HCT116 (cell line): ENCODE measurements around the gene ZFR. TPM values are rescaled to one million over a fixed set of nuclear protein-coding genes. Genes with fewer than 3 reads are reported as not detected.

Source experiments
- ATAC-seq: fragments of 200-7000 bp; cut with Tn5 transposase; 2 replicates; pipeline ENCODE4 v1.9.1; 2020; ENCODE audit warnings: mild to moderate bottlenecking, moderate library complexity
- BruUV-seq: library from RNA; stranded (reverse); fragments of 400-500 nt; replicated peaks from 2 replicates; lab custom pipeline; 2021; lab: Mats Ljungman, UMichigan
- CTCF ChIA-PET: fragments of 300-600 bp; sonication (Branson Sonifier 250); formaldehyde crosslinking; loops from one replicate; lab custom pipeline; 2021; ENCODE audit warnings: antibody characterized with exemption; lab: Charles Lee
- POLR2A ChIA-PET: fragments of 300-600, 350-600 bp; sonication (Branson Sonifier 250); formaldehyde crosslinking; loops from one replicate; lab custom pipeline; 2021; ENCODE audit warnings: antibody characterized with exemption; lab: Charles Lee
- RAD21 ChIA-PET, 2 experiments: fragments of 300-600 bp; sonication (Branson Sonifier 250); formaldehyde crosslinking; loops; one replicate each; lab custom pipeline; 2023; ENCODE audit warnings: low total read pairs in 2 of 2; ENCODE audit not compliant: uncharacterized antibody in 2 of 2, unreplicated experiment in 2 of 2, low non-redundant PET in 1 of 2; lab: Charles Lee
- DNase-seq: peaks from one replicate; pipeline ENCODE4 v3.0.0-alpha.2; 2010; ENCODE audit warnings: low read depth, low spot score
- H2AFZ ChIP-seq: fragments of 200-600 bp; shearing (Covaris generic), sonication (generic); 2 replicates; pipeline ENCODE4 v1.6.1; 2017; ENCODE audit warnings: low read depth, mixed run types, mixed read lengths, antibody characterized with exemption, low read length; ENCODE audit not compliant: poor library complexity, severe bottlenecking
- H3K27ac ChIP-seq: 2 replicates; pipeline ENCODE4 v1.5.1; 2012; ENCODE audit warnings: low read depth, low read length
- H3K27me3 ChIP-seq: fragments of 200-600 bp; sonication (generic); 2 replicates; pipeline ENCODE4 v1.6.1; 2016; ENCODE audit warnings: mixed run types, low read length, mixed read lengths; ENCODE audit not compliant: insufficient read depth
- H3K36me3 ChIP-seq, 2 experiments: fragments of 200-500 bp in 1 of 2; fragments of 200-600 bp in 1 of 2; sonication (Bioruptor generic) in 1 of 2; sonication (generic) in 1 of 2; 2 replicates each; pipeline versions ENCODE4 v1.5.1 to v1.6.1; 2014 to 2016; ENCODE audit warnings: low read length in 2 of 2, inconsistent platforms in 1 of 2, mixed read lengths in 1 of 2, mixed run types in 1 of 2; ENCODE audit not compliant: insufficient read depth in 2 of 2, control insufficient read depth in 1 of 2
- H3K4me1 ChIP-seq, 2 experiments: fragments of 200-600 bp in 1 of 2; sonication (generic) in 1 of 2; 2 replicates each; pipeline versions ENCODE4 v1.5.1 to v1.6.1; 2012 to 2017; ENCODE audit warnings: low read length in 2 of 2, inconsistent platforms in 1 of 2, mild to moderate bottlenecking in 1 of 2, mixed read lengths in 1 of 2, mixed run types in 1 of 2, moderate library complexity in 1 of 2; ENCODE audit not compliant: insufficient read depth in 2 of 2, control insufficient read depth in 1 of 2
- H3K4me2 ChIP-seq: fragments of 200-600 bp; sonication (generic); 2 replicates; pipeline ENCODE4 v1.6.1; 2017; ENCODE audit warnings: mixed run types, low read length, mixed read lengths
- H3K4me3 ChIP-seq, 2 experiments: fragments of 200-600 bp in 1 of 2; sonication (generic) in 1 of 2; replicated peaks in 1 of 2; 2 replicates each; pipeline ENCODE4 v1.5.1; 2011 to 2016; ENCODE audit warnings: low read length in 2 of 2, control low read depth in 1 of 2, low read depth in 1 of 2, mild to moderate bottlenecking in 1 of 2, mixed read lengths in 1 of 2, mixed run types in 1 of 2
- H3K79me2 ChIP-seq: fragments of 200-600 bp; sonication (generic); 2 replicates; pipeline ENCODE4 v1.6.1; 2017; ENCODE audit warnings: mild to moderate bottlenecking, mixed run types, low read length, moderate library complexity, mixed read lengths; ENCODE audit not compliant: insufficient read depth
- H3K9ac ChIP-seq: fragments of 200-600 bp; sonication (generic); 2 replicates; pipeline ENCODE4 v1.6.1; 2016; ENCODE audit warnings: low read length, mixed read lengths
- H3K9me2 ChIP-seq: fragments of 200-600 bp; sonication (generic), shearing (Covaris generic); 2 replicates; pipeline ENCODE4 v1.6.1; 2017; ENCODE audit warnings: mixed run types, mild to moderate bottlenecking, moderate library complexity; ENCODE audit not compliant: insufficient read depth
- H3K9me3 ChIP-seq, 2 experiments: fragments of 200-500 bp in 1 of 2; fragments of 200-600 bp in 1 of 2; sonication (Bioruptor generic) in 1 of 2; sonication (generic) in 1 of 2; 2 replicates each; pipeline ENCODE4 v1.6.1; 2014 to 2017; ENCODE audit warnings: low read length in 2 of 2, mixed read lengths in 2 of 2, inconsistent platforms in 1 of 2, low read depth in 1 of 2, mild to moderate bottlenecking in 1 of 2, mixed run types in 1 of 2, moderate library complexity in 1 of 2; ENCODE audit not compliant: control insufficient read depth in 1 of 2, insufficient read depth in 1 of 2
- H4K20me1 ChIP-seq: fragments of 200-600 bp; sonication (generic), shearing (Covaris generic); 2 replicates; pipeline ENCODE4 v1.6.1; 2017; ENCODE audit warnings: mixed run types, mild to moderate bottlenecking, moderate library complexity; ENCODE audit not compliant: insufficient read depth
- ATF3 ChIP-seq: IDR thresholded peaks from 2 replicates; pipeline ENCODE4 v1.6.1; 2012
- EGR1 ChIP-seq: IDR thresholded peaks from 2 replicates; pipeline ENCODE4 v1.6.1; 2012; ENCODE audit warnings: low read depth
- ELF1 ChIP-seq: IDR thresholded peaks from 2 replicates; pipeline ENCODE4 v1.6.1; 2012; ENCODE audit warnings: low read depth, borderline replicate concordance
- EZH2 ChIP-seq: fragments of 200-600 bp; sonication (generic); IDR thresholded peaks from 2 replicates; pipeline ENCODE4 v1.6.1; 2017; ENCODE audit warnings: antibody characterized with exemption, mixed run types
- EZH2phosphoT487 ChIP-seq: fragments of 200-600 bp; IDR thresholded peaks from 2 replicates; pipeline ENCODE4 v1.6.1; 2018; ENCODE audit warnings: antibody characterized with exemption, borderline replicate concordance
- JUND ChIP-seq: IDR thresholded peaks from 2 replicates; pipeline ENCODE4 v1.6.1; 2012
- POLR2A ChIP-seq: IDR thresholded peaks from 2 replicates; pipeline ENCODE4 v1.7.0; 2011; ENCODE audit warnings: borderline replicate concordance; ENCODE audit not compliant: insufficient read depth, insufficient read length; ENCODE audit errors: extremely low read depth
- POLR2AphosphoS5 ChIP-seq: IDR thresholded peaks from 2 replicates; pipeline ENCODE4 v1.6.1; 2011; ENCODE audit warnings: mild to moderate bottlenecking, low read depth, low read length, moderate library complexity
- RAD21 ChIP-seq: IDR thresholded peaks from 2 replicates; pipeline ENCODE4 v1.6.1; 2012; ENCODE audit warnings: low read depth, mild to moderate bottlenecking
- SIN3A ChIP-seq: IDR thresholded peaks from 2 replicates; pipeline ENCODE4 v1.6.1; 2012; ENCODE audit warnings: low read depth
- SP1 ChIP-seq: IDR thresholded peaks from 2 replicates; pipeline ENCODE4 v1.6.1; 2012; ENCODE audit warnings: low read depth
- SRF ChIP-seq: IDR thresholded peaks from 2 replicates; pipeline ENCODE4 v1.6.1; 2012; ENCODE audit warnings: low read depth
- TCF7L2 ChIP-seq: IDR thresholded peaks from 2 replicates; pipeline ENCODE4 v1.7.0; 2011; ENCODE audit warnings: borderline replicate concordance, inconsistent platforms; ENCODE audit not compliant: insufficient read depth, insufficient read length; ENCODE audit errors: extremely low read depth
- YY1 ChIP-seq: IDR thresholded peaks from 2 replicates; pipeline ENCODE4 v1.6.1; 2011; ENCODE audit warnings: low read length, low read depth, moderate library complexity, mild to moderate bottlenecking; ENCODE audit not compliant: insufficient replicate concordance; ENCODE audit errors: extremely low read depth
- ZFX ChIP-seq: fragments of 450-650 bp; IDR thresholded peaks from 2 replicates; pipeline ENCODE4 v1.6.1; 2017
- ZNF274 ChIP-seq: fragments of 200-500 bp; sonication (Bioruptor generic); IDR thresholded peaks from 2 replicates; pipeline ENCODE4 v1.6.1; 2014; ENCODE audit warnings: mild to moderate bottlenecking, low read depth, low read length, inconsistent platforms
- intact Hi-C: fragments of 100-400 bp; cut with micrococcal nuclease; formaldehyde crosslinking; loops from 2 replicates; pipeline ENCODE4 v1.10.0; 2022
- total RNA-seq: library from RNA; stranded (reverse); gene quantifications from one replicate; pipeline ENCODE4 v1.2.1, GENCODE V29; 2021; ENCODE audit not compliant: unreplicated experiment
- TF ChIP-seq, protein P1 (sequence below): IDR thresholded peaks from 2 replicates; pipeline ENCODE4 v1.6.1; 2011; ENCODE audit warnings: mild to moderate bottlenecking, low read length, moderate library complexity; ENCODE audit not compliant: insufficient replicate concordance; ENCODE audit errors: extremely low read depth
- TF ChIP-seq, protein P2 (sequence below): IDR thresholded peaks from 2 replicates; pipeline ENCODE4 v1.6.1; 2012

Gene ZFR
- total RNA-seq, 1 experiment from 2014 or later: 65.7 TPM

DNA sequence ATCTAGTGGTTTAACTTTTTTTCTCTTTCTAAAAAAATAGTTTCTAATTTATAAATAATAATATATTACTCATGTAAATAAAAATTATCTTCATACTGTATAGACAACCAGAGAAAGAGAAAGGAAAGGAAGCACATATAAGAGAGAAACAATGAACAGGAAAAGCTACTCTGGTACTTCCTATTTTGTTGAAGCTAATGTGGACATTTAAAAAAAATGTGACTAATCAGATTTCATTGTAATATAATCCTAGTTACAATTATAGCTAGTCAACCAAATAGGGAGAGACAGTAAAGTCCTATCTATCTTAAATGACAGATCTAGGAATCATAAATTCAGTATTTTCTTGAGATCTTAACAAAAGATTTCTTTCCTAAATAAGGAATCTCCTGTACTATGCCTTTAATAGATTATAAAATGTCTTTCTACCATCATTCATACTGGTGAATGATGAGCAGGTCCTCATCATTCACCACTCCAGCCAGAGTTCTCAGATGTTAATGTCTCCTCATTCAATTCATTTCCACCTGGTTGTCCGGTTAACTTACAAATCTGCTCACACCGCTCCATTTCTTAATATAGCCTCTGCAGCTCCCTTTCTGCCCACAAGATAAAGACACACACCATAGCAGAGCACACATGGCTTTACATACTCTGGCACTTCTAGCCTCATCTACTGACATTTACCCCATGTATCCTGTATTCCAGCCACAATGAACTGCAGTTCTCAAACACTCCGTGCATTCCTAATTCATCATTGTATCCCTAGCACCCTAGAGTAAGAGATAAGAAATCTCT lies 30.9 kb downstream of the ZFR start:
- ChIA-PET CTCF (no interaction called here), RAD21 (no interaction called here), POLR2A (no interaction called here)
- Histone ChIP-seq H3K9me3 (no peaks in the 10 kb centered on the region), H3K9ac (no peak overlapping the region), H3K79me2 (peaks cover 69% of the 10 kb centered on the region), H3K4me3 (no peak overlapping the region), H3K4me2 (no peak overlapping the region), H3K36me3 (peaks cover 23 to 35% of the 10 kb centered on the region in 2 experiments), H3K9me2 (no peaks in the 10 kb centered on the region), H3K4me1 (no peaks in the 10 kb centered on the region), H3K27me3 (no peaks in the 10 kb centered on the region), H4K20me1 (no peaks in the 10 kb centered on the region; the same call in 1 of the 2 replicates)
- BruUV-seq: no TSS peak
- no peak for ATAC-seq
- intact Hi-C loops: no loop called here
- no peak for DNase-seq
- TF ChIP-seq SIN3A (no peak), POLR2AphosphoS5 (no peak), JUND (no peak), ELF1 (no peak), SP1 (no peak), ATF3 (no peak)
- TF ChIP-seq, all 23 proteins: peak for 0
- Histone ChIP-seq H2AFZ (no peak overlapping the region), H3K27ac (no peak overlapping the region)

GRCh38 chr5:32410630-32411029 lies 33.9 kb downstream of the ZFR start:
- H3K4me2 ChIP-seq: no peak overlapping the region
- no peaks in the 10 kb centered on the region; the same call in 1 of the 2 replicates for H4K20me1 ChIP-seq
- RAD21 ChIA-PET: no interaction called here
- ATAC-seq (no peak), DNase-seq (no peak)
- BruUV-seq: no TSS peak
- H3K36me3 ChIP-seq: peaks cover 28 to 29% of the 10 kb centered on the region in 2 experiments
- CTCF ChIA-PET: interaction anchor here (0.9 kb wide), 1 partner anchor 179 kb away, joined by 3 read pairs; no protein-coding TSS in a partner anchor
- no peak overlapping the region for H3K9ac ChIP-seq
- no peak overlapping the region for H2AFZ ChIP-seq
- no peaks in the 10 kb centered on the region for H3K27me3 ChIP-seq
- peaks cover 64% of the 10 kb centered on the region for H3K79me2 ChIP-seq
- H3K4me1 ChIP-seq: no peaks in the 10 kb centered on the region
- no peak overlapping the region for H3K27ac ChIP-seq
- intact Hi-C loops: no loop called here
- POLR2A ChIA-PET: no interaction called here
- no peaks in the 10 kb centered on the region for H3K9me2 ChIP-seq
- H3K9me3 ChIP-seq: no peaks in the 10 kb centered on the region
- H3K4me3 ChIP-seq: no peak overlapping the region
- TF ChIP-seq, protein P1, sequence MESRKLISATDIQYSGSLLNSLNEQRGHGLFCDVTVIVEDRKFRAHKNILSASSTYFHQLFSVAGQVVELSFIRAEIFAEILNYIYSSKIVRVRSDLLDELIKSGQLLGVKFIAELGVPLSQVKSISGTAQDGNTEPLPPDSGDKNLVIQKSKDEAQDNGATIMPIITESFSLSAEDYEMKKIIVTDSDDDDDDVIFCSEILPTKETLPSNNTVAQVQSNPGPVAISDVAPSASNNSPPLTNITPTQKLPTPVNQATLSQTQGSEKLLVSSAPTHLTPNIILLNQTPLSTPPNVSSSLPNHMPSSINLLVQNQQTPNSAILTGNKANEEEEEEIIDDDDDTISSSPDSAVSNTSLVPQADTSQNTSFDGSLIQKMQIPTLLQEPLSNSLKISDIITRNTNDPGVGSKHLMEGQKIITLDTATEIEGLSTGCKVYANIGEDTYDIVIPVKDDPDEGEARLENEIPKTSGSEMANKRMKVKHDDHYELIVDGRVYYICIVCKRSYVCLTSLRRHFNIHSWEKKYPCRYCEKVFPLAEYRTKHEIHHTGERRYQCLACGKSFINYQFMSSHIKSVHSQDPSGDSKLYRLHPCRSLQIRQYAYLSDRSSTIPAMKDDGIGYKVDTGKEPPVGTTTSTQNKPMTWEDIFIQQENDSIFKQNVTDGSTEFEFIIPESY: no peak
- TF ChIP-seq, protein P2, sequence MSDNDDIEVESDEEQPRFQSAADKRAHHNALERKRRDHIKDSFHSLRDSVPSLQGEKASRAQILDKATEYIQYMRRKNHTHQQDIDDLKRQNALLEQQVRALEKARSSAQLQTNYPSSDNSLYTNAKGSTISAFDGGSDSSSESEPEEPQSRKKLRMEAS: no peak
- no peak for TF ChIP-seq ZNF274
- TF ChIP-seq RAD21: no peak
- no peak for TF ChIP-seq POLR2A
- no peak for TF ChIP-seq TCF7L2
- no peak for TF ChIP-seq ATF3
- no peak for TF ChIP-seq EGR1
- no peak for TF ChIP-seq YY1
- no peak for TF ChIP-seq POLR2AphosphoS5
- TF ChIP-seq EZH2: no peak
- TF ChIP-seq EZH2phosphoT487: no peak
- no peak for TF ChIP-seq JUND
- no peak for TF ChIP-seq ELF1
- no peak for TF ChIP-seq SRF
- no peak for TF ChIP-seq ZFX
